ENCODE results near the gene VDAC2. TPM values are rescaled to one million over a fixed set of nuclear protein-coding genes. Genes with fewer than 3 reads are reported as not detected.

VDAC2 gene
- total and polyA plus RNA-seq, 2 experiments from 2014 or later = 242 to 311 TPM

GRCh38 chr10:75272094-75272493 lies 61.5 kb downstream of the VDAC2 start:
- TF ChIP-seq NANOG (IDR thresholded peaks at IDR 0.05; ENCODE audit: borderline replicate concordance) (no peak), JUNB (IDR thresholded peaks at IDR 0.05; ENCODE audit: unreplicated experiment) (no peak), STAT1 (IDR thresholded peaks at IDR 0.05; ENCODE audit: unreplicated experiment) (no peak), ZNF114 (CRISPR knock-in tag; IDR thresholded peaks at IDR 0.05) (no peak)
- no peak overlapping the region for H3K27ac Mint-ChIP-seq
- Histone ChIP-seq H3K36me3 (ENCODE audit: insufficient read depth) (no peaks in the 10 kb centered on the region; the same call in 1 of the 2 replicates), H2AFZ (no peak overlapping the region), H3K4me2 (no peak overlapping the region), H3K4me3 (no peak overlapping the region), H4K20me1 (replicated peaks; ENCODE audit: insufficient read depth) (no peaks in the 10 kb centered on the region), H3K79me2 (replicated peaks; ENCODE audit: insufficient read depth) (no peaks in the 10 kb centered on the region), H3K4me1 (ENCODE audit: insufficient read depth) (no peaks in the 10 kb centered on the region; the same call in none of the 2 replicates), H3K27me3 (ENCODE audit: insufficient read depth) (peaks cover 10% of the 10 kb centered on the region; the same call in 1 of the 2 replicates), H3K27ac (ENCODE audit: low read depth) (no peak overlapping the region), H3K9me2 (ENCODE audit: insufficient read depth) (no peaks in the 10 kb centered on the region), H3F3A (replicated peaks; ENCODE audit: low read depth) (no peaks in the 10 kb centered on the region)
- peaks cover 16% of the 10 kb centered on the region; the same call in 2 of the 3 replicates for H3K4me1 Mint-ChIP-seq
- H3K4me3 Mint-ChIP-seq = no peak overlapping the region
- DNase-seq (ENCODE audit: low spot score) (no peak), ATAC-seq (no peak)
- peaks cover 7% of the 10 kb centered on the region for H3K27me3 Mint-ChIP-seq (ENCODE audit: insufficient read depth, low read depth, poor library complexity)
- H3K9me3 Mint-ChIP-seq = no peaks in the 10 kb centered on the region; the same call in 2 of the 3 replicates
- H3K36me3 Mint-ChIP-seq (ENCODE audit: low read depth) = no peaks in the 10 kb centered on the region

- Histone ChIP-seq H3K79me2 (replicated peaks; ENCODE audit: insufficient read depth) (no peaks in the 10 kb centered on the region), H3K27ac (ENCODE audit: low read depth) (no peak overlapping the region), H3F3A (replicated peaks; ENCODE audit: low read depth) (no peaks in the 10 kb centered on the region), H2AFZ (no peak overlapping the region), H3K36me3 (ENCODE audit: insufficient read depth) (no peaks in the 10 kb centered on the region; the same call in 1 of the 2 replicates), H3K4me1 (ENCODE audit: insufficient read depth) (no peaks in the 10 kb centered on the region; the same call in none of the 2 replicates), H3K4me3 (no peak overlapping the region), H3K27me3 (ENCODE audit: insufficient read depth) (peaks cover 10% of the 10 kb centered on the region; the same call in 1 of the 2 replicates), H3K4me2 (no peak overlapping the region), H3K9me2 (ENCODE audit: insufficient read depth) (no peaks in the 10 kb centered on the region), H4K20me1 (replicated peaks; ENCODE audit: insufficient read depth) (no peaks in the 10 kb centered on the region)
- Mint-ChIP-seq H3K27me3 (ENCODE audit: insufficient read depth, low read depth, poor library complexity) (peaks cover 7% of the 10 kb centered on the region), H3K27ac (no peak overlapping the region), H3K4me3 (no peak overlapping the region), H3K4me1 (peaks cover 16% of the 10 kb centered on the region; the same call in 2 of the 3 replicates), H3K9me3 (no peaks in the 10 kb centered on the region; the same call in 2 of the 3 replicates), H3K36me3 (ENCODE audit: low read depth) (no peaks in the 10 kb centered on the region)
- DNase-seq (ENCODE audit: low spot score) (no peak), ATAC-seq (no peak)
- no peak for TF ChIP-seq ETS1 (IDR thresholded peaks at IDR 0.05)
- no peak for TF ChIP-seq EZH2 (IDR thresholded peaks at IDR 0.05; ENCODE audit: low read depth, unreplicated experiment)
- TF ChIP-seq REST (IDR thresholded peaks at IDR 0.05; ENCODE audit: unreplicated experiment) = no peak
- no peak for TF ChIP-seq CREB1 (CRISPR knock-in tag; IDR thresholded peaks at IDR 0.05; ENCODE audit: low read depth)
- no peak for TF ChIP-seq ZNF331 (CRISPR knock-in tag; IDR thresholded peaks at IDR 0.05; ENCODE audit: low read depth)
- TF ChIP-seq POLR2AphosphoS5 (IDR thresholded peaks at IDR 0.05; ENCODE audit: low read depth) = no peak
- no peak for TF ChIP-seq ZNF462 (CRISPR knock-in tag; IDR thresholded peaks at IDR 0.05)
- TF ChIP-seq EZH2phosphoT487 (IDR thresholded peaks at IDR 0.05; ENCODE audit: unreplicated experiment) = no peak
- TF ChIP-seq ZNF114 (CRISPR knock-in tag; IDR thresholded peaks at IDR 0.05) = no peak
- no peak for TF ChIP-seq STAT1 (IDR thresholded peaks at IDR 0.05; ENCODE audit: unreplicated experiment)
Measured at GRCh38 chr10:75272896-75273295, 62.3 kb downstream of the VDAC2 start.

All from GM23338 (cell line).